K562 (cell line): Measurements from ENCODE around the gene G6PD. TPM values are rescaled to one million over a fixed set of nuclear protein-coding genes. Genes with fewer than 3 reads are reported as not detected.

Experiments used
- ARID1B ChIP-seq: fragments of 450-650 bp; IDR thresholded peaks from 2 replicates; pipeline ENCODE4 v1.6.1; 2016; ENCODE audit warnings: antibody characterized with exemption, mild to moderate bottlenecking, inconsistent platforms
- FOXJ3 ChIP-seq: sonication (generic); formaldehyde crosslinking; IDR thresholded peaks from 2 replicates; pipeline ENCODE4 v1.4.0; 2020; ENCODE audit warnings: mild to moderate bottlenecking, missing genetic modification reagents
- FOXP1 ChIP-seq: sonication (generic); formaldehyde crosslinking; IDR thresholded peaks from 2 replicates; pipeline ENCODE4 v1.8.0; 2022; ENCODE audit warnings: mild to moderate bottlenecking, missing genetic modification reagents
- HES1 ChIP-seq: fragments of 450-650 bp; IDR thresholded peaks from 2 replicates; pipeline ENCODE4 v1.6.1; 2016; ENCODE audit warnings: low read depth, mild to moderate bottlenecking, moderate library complexity
- LARP7 ChIP-seq: fragments of 450-650 bp; IDR thresholded peaks from 2 replicates; pipeline ENCODE4 v1.6.1; 2016
- THRA ChIP-seq: fragments of 450-650 bp; IDR thresholded peaks from 2 replicates; pipeline ENCODE4 v1.6.1; 2017; ENCODE audit warnings: mild to moderate bottlenecking, moderate library complexity
- ZNF121 ChIP-seq: sonication (generic); formaldehyde crosslinking; conservative IDR thresholded peaks from 2 replicates; pipeline ENCODE4 v1.8.0; 2022; ENCODE audit warnings: missing genetic modification reagents
- polyA plus RNA-seq, 8 experiments: library from polyadenylated mRNA; depleted of rRNA in 4 of 8; stranded (reverse) in 5 of 8; unstranded in 3 of 8; fragments of >200 nt; fragmentation: Nextera tagmentation in 2 of 8; fragmentation: Illumina TruSeq in 1 of 8; extraction: Ambion mirVana in 2 of 8; extraction: Trizol in 1 of 8; gene quantifications; 2 replicates each; pipeline versions ENCODE4 v1.2.1 to v1.2.3, GENCODE V29; 2011 to 2014; ENCODE audit warnings: inconsistent platforms in 1 of 8, missing spikeins in 1 of 8
- total RNA-seq, 7 experiments: library from RNA; depleted of rRNA in 6 of 7; stranded (reverse); fragments of >200 nt in 6 of 7; fragmentation: Illumina TruSeq in 2 of 7; extraction: Trizol in 2 of 7; gene quantifications; 2 replicates each; pipeline versions ENCODE4 v1.2.1 to v1.2.3, GENCODE V29; 2011 to 2021; ENCODE audit warnings: low replicate concordance in 1 of 7
- TF ChIP-seq, protein P1 (sequence below): fragments of 450-650 bp; IDR thresholded peaks from 2 replicates; pipeline ENCODE4 v1.6.1; 2016; ENCODE audit warnings: mild to moderate bottlenecking, moderate library complexity
- TF ChIP-seq, protein P2 (sequence below): fragments of 250-450 bp; sonication (Bioruptor Pico); IDR thresholded peaks from 2 replicates; pipeline ENCODE4 v1.9.0; 2021; ENCODE audit warnings: mild to moderate bottlenecking, inconsistent platforms

G6PD gene
- total and polyA plus RNA-seq, 9 of the 15 experiments (the other 6 are each of a cell fraction or from before 2014, with no cell fraction given): 2.9 to 222 (median 66.4) TPM

DNA sequence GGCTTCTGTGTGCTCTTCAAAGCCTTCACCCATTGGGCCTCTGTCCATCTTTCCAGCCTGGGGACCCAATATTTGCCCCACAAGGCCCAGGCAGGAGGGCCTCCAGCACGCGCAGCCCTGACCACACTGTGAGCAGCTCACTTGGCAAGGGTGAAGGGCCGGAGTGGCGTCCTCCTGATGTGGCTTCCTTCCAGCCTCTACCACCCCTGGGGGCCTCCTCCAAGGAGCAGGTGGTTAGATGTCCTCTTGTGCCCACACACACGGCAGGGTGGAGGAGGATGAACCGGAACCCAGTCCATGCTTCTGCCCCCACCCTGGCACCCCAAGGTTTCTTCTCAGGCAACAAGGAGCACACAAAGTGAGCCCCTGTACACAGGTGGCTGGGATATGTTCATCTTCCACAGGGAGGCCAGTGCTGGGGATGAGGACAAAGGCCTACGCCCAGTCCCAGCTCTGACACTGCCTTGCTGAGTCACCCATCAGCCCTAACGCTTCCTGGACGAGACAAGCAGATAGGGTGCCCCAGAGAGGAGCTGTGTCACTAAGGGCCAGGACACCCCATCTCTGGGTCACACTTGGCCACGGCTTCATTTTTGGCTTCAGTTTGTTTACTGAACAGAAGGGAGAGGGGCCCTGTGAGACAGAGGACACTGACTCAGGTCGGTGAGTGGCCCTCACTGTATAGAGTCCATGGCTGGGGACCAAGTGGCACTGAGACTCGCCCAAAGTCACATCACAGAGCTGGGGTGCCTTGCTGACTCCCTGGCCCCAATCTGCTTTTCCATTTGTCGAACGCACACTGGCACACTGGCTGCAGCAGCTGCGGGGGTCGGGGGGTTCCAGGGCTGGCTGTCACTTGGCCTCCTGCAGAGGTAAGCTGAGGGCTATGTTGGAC is 62.1 kb downstream of the G6PD start (continued):
- TF ChIP-seq, protein P1, sequence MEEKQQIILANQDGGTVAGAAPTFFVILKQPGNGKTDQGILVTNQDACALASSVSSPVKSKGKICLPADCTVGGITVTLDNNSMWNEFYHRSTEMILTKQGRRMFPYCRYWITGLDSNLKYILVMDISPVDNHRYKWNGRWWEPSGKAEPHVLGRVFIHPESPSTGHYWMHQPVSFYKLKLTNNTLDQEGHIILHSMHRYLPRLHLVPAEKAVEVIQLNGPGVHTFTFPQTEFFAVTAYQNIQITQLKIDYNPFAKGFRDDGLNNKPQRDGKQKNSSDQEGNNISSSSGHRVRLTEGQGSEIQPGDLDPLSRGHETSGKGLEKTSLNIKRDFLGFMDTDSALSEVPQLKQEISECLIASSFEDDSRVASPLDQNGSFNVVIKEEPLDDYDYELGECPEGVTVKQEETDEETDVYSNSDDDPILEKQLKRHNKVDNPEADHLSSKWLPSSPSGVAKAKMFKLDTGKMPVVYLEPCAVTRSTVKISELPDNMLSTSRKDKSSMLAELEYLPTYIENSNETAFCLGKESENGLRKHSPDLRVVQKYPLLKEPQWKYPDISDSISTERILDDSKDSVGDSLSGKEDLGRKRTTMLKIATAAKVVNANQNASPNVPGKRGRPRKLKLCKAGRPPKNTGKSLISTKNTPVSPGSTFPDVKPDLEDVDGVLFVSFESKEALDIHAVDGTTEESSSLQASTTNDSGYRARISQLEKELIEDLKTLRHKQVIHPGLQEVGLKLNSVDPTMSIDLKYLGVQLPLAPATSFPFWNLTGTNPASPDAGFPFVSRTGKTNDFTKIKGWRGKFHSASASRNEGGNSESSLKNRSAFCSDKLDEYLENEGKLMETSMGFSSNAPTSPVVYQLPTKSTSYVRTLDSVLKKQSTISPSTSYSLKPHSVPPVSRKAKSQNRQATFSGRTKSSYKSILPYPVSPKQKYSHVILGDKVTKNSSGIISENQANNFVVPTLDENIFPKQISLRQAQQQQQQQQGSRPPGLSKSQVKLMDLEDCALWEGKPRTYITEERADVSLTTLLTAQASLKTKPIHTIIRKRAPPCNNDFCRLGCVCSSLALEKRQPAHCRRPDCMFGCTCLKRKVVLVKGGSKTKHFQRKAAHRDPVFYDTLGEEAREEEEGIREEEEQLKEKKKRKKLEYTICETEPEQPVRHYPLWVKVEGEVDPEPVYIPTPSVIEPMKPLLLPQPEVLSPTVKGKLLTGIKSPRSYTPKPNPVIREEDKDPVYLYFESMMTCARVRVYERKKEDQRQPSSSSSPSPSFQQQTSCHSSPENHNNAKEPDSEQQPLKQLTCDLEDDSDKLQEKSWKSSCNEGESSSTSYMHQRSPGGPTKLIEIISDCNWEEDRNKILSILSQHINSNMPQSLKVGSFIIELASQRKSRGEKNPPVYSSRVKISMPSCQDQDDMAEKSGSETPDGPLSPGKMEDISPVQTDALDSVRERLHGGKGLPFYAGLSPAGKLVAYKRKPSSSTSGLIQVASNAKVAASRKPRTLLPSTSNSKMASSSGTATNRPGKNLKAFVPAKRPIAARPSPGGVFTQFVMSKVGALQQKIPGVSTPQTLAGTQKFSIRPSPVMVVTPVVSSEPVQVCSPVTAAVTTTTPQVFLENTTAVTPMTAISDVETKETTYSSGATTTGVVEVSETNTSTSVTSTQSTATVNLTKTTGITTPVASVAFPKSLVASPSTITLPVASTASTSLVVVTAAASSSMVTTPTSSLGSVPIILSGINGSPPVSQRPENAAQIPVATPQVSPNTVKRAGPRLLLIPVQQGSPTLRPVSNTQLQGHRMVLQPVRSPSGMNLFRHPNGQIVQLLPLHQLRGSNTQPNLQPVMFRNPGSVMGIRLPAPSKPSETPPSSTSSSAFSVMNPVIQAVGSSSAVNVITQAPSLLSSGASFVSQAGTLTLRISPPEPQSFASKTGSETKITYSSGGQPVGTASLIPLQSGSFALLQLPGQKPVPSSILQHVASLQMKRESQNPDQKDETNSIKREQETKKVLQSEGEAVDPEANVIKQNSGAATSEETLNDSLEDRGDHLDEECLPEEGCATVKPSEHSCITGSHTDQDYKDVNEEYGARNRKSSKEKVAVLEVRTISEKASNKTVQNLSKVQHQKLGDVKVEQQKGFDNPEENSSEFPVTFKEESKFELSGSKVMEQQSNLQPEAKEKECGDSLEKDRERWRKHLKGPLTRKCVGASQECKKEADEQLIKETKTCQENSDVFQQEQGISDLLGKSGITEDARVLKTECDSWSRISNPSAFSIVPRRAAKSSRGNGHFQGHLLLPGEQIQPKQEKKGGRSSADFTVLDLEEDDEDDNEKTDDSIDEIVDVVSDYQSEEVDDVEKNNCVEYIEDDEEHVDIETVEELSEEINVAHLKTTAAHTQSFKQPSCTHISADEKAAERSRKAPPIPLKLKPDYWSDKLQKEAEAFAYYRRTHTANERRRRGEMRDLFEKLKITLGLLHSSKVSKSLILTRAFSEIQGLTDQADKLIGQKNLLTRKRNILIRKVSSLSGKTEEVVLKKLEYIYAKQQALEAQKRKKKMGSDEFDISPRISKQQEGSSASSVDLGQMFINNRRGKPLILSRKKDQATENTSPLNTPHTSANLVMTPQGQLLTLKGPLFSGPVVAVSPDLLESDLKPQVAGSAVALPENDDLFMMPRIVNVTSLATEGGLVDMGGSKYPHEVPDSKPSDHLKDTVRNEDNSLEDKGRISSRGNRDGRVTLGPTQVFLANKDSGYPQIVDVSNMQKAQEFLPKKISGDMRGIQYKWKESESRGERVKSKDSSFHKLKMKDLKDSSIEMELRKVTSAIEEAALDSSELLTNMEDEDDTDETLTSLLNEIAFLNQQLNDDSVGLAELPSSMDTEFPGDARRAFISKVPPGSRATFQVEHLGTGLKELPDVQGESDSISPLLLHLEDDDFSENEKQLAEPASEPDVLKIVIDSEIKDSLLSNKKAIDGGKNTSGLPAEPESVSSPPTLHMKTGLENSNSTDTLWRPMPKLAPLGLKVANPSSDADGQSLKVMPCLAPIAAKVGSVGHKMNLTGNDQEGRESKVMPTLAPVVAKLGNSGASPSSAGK: peak; percentile 39
- TF ChIP-seq FOXJ3 (CRISPR knock-in tag) (no peak), ZNF121 (CRISPR knock-in tag) (no peak), THRA (no peak), FOXP1 (CRISPR knock-in tag) (no peak), ARID1B (peak; percentile 71), HES1 (no peak), LARP7 (no peak)
- TF ChIP-seq, protein P2, sequence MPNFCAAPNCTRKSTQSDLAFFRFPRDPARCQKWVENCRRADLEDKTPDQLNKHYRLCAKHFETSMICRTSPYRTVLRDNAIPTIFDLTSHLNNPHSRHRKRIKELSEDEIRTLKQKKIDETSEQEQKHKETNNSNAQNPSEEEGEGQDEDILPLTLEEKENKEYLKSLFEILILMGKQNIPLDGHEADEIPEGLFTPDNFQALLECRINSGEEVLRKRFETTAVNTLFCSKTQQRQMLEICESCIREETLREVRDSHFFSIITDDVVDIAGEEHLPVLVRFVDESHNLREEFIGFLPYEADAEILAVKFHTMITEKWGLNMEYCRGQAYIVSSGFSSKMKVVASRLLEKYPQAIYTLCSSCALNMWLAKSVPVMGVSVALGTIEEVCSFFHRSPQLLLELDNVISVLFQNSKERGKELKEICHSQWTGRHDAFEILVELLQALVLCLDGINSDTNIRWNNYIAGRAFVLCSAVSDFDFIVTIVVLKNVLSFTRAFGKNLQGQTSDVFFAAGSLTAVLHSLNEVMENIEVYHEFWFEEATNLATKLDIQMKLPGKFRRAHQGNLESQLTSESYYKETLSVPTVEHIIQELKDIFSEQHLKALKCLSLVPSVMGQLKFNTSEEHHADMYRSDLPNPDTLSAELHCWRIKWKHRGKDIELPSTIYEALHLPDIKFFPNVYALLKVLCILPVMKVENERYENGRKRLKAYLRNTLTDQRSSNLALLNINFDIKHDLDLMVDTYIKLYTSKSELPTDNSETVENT (CRISPR knock-in tag): no peak; the same call in 1 of the 2 replicates
